GM12873 (cell line): ENCODE measurements around the gene OR2L13.

ENCODE experiments used
- CTCF ChIP-seq: IDR thresholded peaks from 2 replicates; pipeline ENCODE4 v1.5.1; 2012; ENCODE audit warnings: low read depth, mild to moderate bottlenecking, moderate library complexity, low read length, control low read depth; ENCODE audit not compliant: insufficient read depth; ENCODE audit errors: missing control alignments

The OR2L13 gene

GRCh38 chr1:248094884-248095283 is at the start of gene OR2L13:
OR2L13 (plus strand) TSS chr1:248095184; CDS start chr1:248099376, 4,192 bp downstream.
- no peak for TF ChIP-seq CTCF

GRCh38 chr1:248045209-248045608 is 49.8 kb upstream of the OR2L13 start:
- no peak for TF ChIP-seq CTCF

GRCh38 chr1:248046536-248046935 is 48.4 kb upstream of the OR2L13 start, which contains the start of gene OR2L3:
OR2L3 (plus strand) TSS chr1:248046836; CDS start chr1:248060682, 13,846 bp downstream.
- no peak for TF ChIP-seq CTCF

GRCh38 chr1:248047008-248047407 is 48.0 kb upstream of the OR2L13 start:
- no peak for TF ChIP-seq CTCF

GRCh38 chr1:248054671-248055070 is 40.3 kb upstream of the OR2L13 start:
- TF ChIP-seq CTCF = no peak

- TF ChIP-seq CTCF = no peak
These were observed 39.7 kb upstream of the OR2L13 start for GRCh38 chr1:248055261-248055660.

GRCh38 chr1:248065071-248065470 is 29.9 kb upstream of the OR2L13 start:
- TF ChIP-seq CTCF = no peak
